ENCODE measurements around the gene IL3. TPM values are rescaled to one million over a fixed set of nuclear protein-coding genes. Genes with fewer than 3 reads are reported as not detected.

Gene IL3
- total and polyA plus RNA-seq, 9 of the 15 experiments (the other 6 are each of a cell fraction or from before 2014, with no cell fraction given), result not detected

DNA sequence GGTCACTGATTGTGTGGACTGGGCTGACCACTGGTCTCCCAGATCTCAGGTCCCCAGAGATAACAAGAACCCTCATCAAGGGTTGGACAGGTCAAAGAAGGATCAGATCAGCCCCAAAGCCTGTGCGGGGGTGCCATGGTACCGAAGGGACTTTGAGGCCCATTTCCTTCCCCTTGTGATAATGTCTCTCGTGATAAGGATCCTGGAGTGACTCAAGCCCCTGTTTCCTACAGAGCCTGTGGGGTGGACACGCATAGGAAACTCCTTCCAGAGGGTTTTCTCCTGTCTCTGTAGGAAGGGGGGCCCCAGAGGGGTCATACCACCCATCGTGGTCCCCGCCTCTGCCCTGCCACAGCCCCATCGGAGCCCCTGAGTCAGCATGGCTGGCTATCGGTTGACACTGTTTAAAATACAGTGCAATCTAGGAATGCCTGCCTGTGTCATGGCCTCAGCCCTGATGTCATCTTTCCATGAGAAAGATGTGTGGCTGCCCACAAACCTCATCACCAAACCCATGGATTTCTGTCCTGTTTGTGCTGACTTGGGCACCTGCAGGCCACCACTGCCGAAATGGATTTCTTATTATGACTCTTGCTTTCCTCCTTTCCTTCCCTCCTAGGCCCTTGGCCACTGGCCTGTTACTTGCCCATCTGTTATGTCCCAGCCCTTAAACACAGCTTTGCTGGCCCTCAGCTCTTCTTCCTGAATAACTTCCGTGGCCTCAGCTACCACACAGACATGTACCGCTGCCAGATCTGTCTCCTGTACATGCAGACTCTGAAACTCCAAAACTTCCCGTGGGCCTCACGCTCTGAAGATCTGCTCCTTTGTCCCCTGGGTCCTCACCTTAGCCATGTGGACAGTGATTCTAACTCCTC, 10.2 kb downstream of the IL3 start (continued):
- TF ChIP-seq ADNP (tag; IDR thresholded peaks at IDR 0.05) (no peak), ZNF274 (IDR thresholded peaks at IDR 0.05; ENCODE audit: borderline replicate concordance, low read depth, low read length) (no peak), MEF2D (tag; conservative IDR thresholded peaks at IDR 0.05; ENCODE audit: low read depth) (peak; percentile 61; the same call in 1 of the 2 replicates), CREM (IDR thresholded peaks at IDR 0.05; ENCODE audit: low read depth) (peak; percentile 73; the same call in 1 of the 2 replicates), ZNF589 (CRISPR knock-in tag; IDR thresholded peaks at IDR 0.05; ENCODE audit: low read depth) (peak; percentile 89), SREBF1 (IDR thresholded peaks at IDR 0.05; ENCODE audit: borderline replicate concordance, low read depth, low read length) (no peak), MAFK (IDR thresholded peaks at IDR 0.05; ENCODE audit: low read length) (peak; percentile 63), ZSCAN32 (CRISPR knock-in tag; IDR thresholded peaks at IDR 0.05) (0 out of 2 replicates have a peak, but pooled peaks have one; percentile 14), RBM15 (IDR thresholded peaks at IDR 0.05; ENCODE audit: insufficient read depth, low read length) (no peak), C11orf30 (IDR thresholded peaks at IDR 0.05; ENCODE audit: low read depth) (peak; percentile 76), CTBP1 (IDR thresholded peaks at IDR 0.05; ENCODE audit: borderline replicate concordance) (peak; percentile 31; the same call in 1 of the 2 replicates), DMBX1 (CRISPR knock-in tag; IDR thresholded peaks at IDR 0.05; ENCODE audit: borderline replicate concordance) (peak; percentile 8; the same call in 1 of the 2 replicates), SRF (CRISPR knock-in tag; IDR thresholded peaks at IDR 0.05) (no peak), JUN (IDR thresholded peaks at IDR 0.05; ENCODE audit: borderline replicate concordance, low read depth, low read length) (0 out of 2 replicates have a peak, but pooled peaks have one; percentile 27), JUN (CRISPR knock-in tag; IDR thresholded peaks at IDR 0.05; ENCODE audit: borderline replicate concordance) (no peak), ZNF311 (CRISPR knock-in tag; IDR thresholded peaks at IDR 0.05) (no peak), MTF1 (CRISPR knock-in tag; IDR thresholded peaks at IDR 0.05; ENCODE audit: borderline replicate concordance) (no peak), MAZ (CRISPR knock-in tag; conservative IDR thresholded peaks at IDR 0.05 in 1 of 2, IDR thresholded peaks at IDR 0.05 in 1 of 2) (peak; percentile 45 to 54; a peak in 2 of 4 replicates), SOX6 (IDR thresholded peaks at IDR 0.05) (peak; percentile 52; the same call in 1 of the 2 replicates), TAF9B (IDR thresholded peaks at IDR 0.05; ENCODE audit: partially characterized antibody) (no peak), SNIP1 (IDR thresholded peaks at IDR 0.05; ENCODE audit: low read depth) (no peak), MCM7 (IDR thresholded peaks at IDR 0.05) (no peak), ZNF134 (CRISPR knock-in tag; conservative IDR thresholded peaks at IDR 0.05) (no peak), MTA1 (IDR thresholded peaks at IDR 0.05; ENCODE audit: borderline replicate concordance) (no peak)
- TF ChIP-seq, protein P1, sequence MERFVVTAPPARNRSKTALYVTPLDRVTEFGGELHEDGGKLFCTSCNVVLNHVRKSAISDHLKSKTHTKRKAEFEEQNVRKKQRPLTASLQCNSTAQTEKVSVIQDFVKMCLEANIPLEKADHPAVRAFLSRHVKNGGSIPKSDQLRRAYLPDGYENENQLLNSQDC (CRISPR knock-in tag; IDR thresholded peaks at IDR 0.05), result no peak
- TF ChIP-seq, protein P2, sequence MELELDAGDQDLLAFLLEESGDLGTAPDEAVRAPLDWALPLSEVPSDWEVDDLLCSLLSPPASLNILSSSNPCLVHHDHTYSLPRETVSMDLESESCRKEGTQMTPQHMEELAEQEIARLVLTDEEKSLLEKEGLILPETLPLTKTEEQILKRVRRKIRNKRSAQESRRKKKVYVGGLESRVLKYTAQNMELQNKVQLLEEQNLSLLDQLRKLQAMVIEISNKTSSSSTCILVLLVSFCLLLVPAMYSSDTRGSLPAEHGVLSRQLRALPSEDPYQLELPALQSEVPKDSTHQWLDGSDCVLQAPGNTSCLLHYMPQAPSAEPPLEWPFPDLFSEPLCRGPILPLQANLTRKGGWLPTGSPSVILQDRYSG (tag; conservative IDR thresholded peaks at IDR 0.05; ENCODE audit: low read depth), result 0 out of 2 replicates have a peak, but pooled peaks have one; percentile 31
- TF ChIP-seq, protein P3, sequence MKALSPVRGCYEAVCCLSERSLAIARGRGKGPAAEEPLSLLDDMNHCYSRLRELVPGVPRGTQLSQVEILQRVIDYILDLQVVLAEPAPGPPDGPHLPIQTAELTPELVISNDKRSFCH (CRISPR knock-in tag; IDR thresholded peaks at IDR 0.05), result no peak
- TF ChIP-seq, protein P3 (tag; IDR thresholded peaks at IDR 0.05), result no peak

Data from K562 (cell line).